Measurements from ENCODE around the gene P2RY14. TPM values are rescaled to one million over a fixed set of nuclear protein-coding genes. Genes with fewer than 3 reads are reported as not detected.

Gene P2RY14
- total and polyA plus RNA-seq, 2 experiments from 2014 or later: 0.95 TPM; not detected in 1

- TF ChIP-seq REST (IDR thresholded peaks at IDR 0.05; ENCODE audit: unreplicated experiment) (no peak), CTCF (conservative IDR thresholded peaks at IDR 0.05; ENCODE audit: low read depth in 2 of 2) (no peak), NANOG (IDR thresholded peaks at IDR 0.05; ENCODE audit: borderline replicate concordance) (no peak)
Observed at GRCh38 chr3:151264605-151265004, 13.7 kb downstream of the P2RY14 start (continued).

- H3K4me1 Mint-ChIP-seq: peaks cover 16% of the 10 kb centered on the region
- Histone ChIP-seq H3K27me3 (ENCODE audit: insufficient read depth) (no peaks in the 10 kb centered on the region), H3K4me2 (no peak overlapping the region), H3F3A (replicated peaks; ENCODE audit: low read depth) (no peaks in the 10 kb centered on the region), H3K9me2 (ENCODE audit: insufficient read depth) (no peaks in the 10 kb centered on the region), H3K36me3 (ENCODE audit: insufficient read depth) (no peaks in the 10 kb centered on the region), H3K79me2 (replicated peaks; ENCODE audit: insufficient read depth) (no peaks in the 10 kb centered on the region), H2AFZ (no peak overlapping the region), H3K4me1 (ENCODE audit: insufficient read depth) (peaks cover 19% of the 10 kb centered on the region; the same call in 1 of the 2 replicates), H3K27ac (ENCODE audit: low read depth) (no peak overlapping the region), H3K4me3 (no peak overlapping the region), H4K20me1 (replicated peaks; ENCODE audit: insufficient read depth) (no peaks in the 10 kb centered on the region)
- H3K27ac Mint-ChIP-seq: no peak overlapping the region
- 0 out of 3 replicates have a peak, but pooled peaks cover 4% of the 10 kb centered on the region for H3K36me3 Mint-ChIP-seq (ENCODE audit: low read depth)
- no peak overlapping the region for H3K4me3 Mint-ChIP-seq
- no peaks in the 10 kb centered on the region for H3K27me3 Mint-ChIP-seq (ENCODE audit: insufficient read depth, low read depth, poor library complexity)
- DNase-seq (ENCODE audit: low spot score) (no peak), ATAC-seq (no peak; the same call in 2 of the 3 replicates)
- H3K9me3 Mint-ChIP-seq: no peaks in the 10 kb centered on the region
- TF ChIP-seq ZNF462 (CRISPR knock-in tag; IDR thresholded peaks at IDR 0.05) (no peak), EZH2 (IDR thresholded peaks at IDR 0.05; ENCODE audit: low read depth, unreplicated experiment) (no peak), POLR2AphosphoS5 (IDR thresholded peaks at IDR 0.05; ENCODE audit: low read depth) (no peak), CTCF (conservative IDR thresholded peaks at IDR 0.05; ENCODE audit: low read depth in 2 of 2) (no peak)
Observed at GRCh38 chr3:151262871-151263525, 15.3 kb downstream of the P2RY14 start.
